HepG2 (cell line): ENCODE data around the gene EIF5. TPM values are rescaled to one million over a fixed set of nuclear protein-coding genes. Genes with fewer than 3 reads are reported as not detected.
A peak's percentile ranks its signal among the peaks of the same experiment; 100 is the strongest.

Experiments used
- ATAC-seq: fragments of 200-7000 bp; cut with Tn5 transposase; 3 replicates; pipeline ENCODE4 v1.9.1; 2020; ENCODE audit warnings: mild to moderate bottlenecking, moderate library complexity
- BruUV-seq: library from RNA; stranded (reverse); fragments of 400-500 nt; replicated peaks from 2 replicates; lab custom pipeline; 2021; lab: Mats Ljungman, UMichigan
- CTCF ChIA-PET: fragments of 300-600 bp; formaldehyde crosslinking; extraction: SDS; loops from one replicate; lab custom pipeline; 2021; ENCODE audit warnings: low total read pairs, inconsistent platforms, low intra/inter-chr PET ratio; lab: Yijun Ruan, JAX
- POLR2A ChIA-PET: fragments of 350-600 bp; sonication (Branson Sonifier 250); formaldehyde crosslinking; loops from one replicate; lab custom pipeline; 2020; ENCODE audit warnings: antibody characterized with exemption, inconsistent platforms; lab: Yijun Ruan, JAX
- DNase-seq: peaks from one replicate; pipeline ENCODE4 v3.0.0-alpha.2; 2015; ENCODE audit warnings: low spot score
- FAIRE-seq: peaks from 3 replicates; lab custom pipeline; 2011; peaks lifted over from hg19 to GRCh38; lab: Jason Lieb, UNC
- H2AFZ ChIP-seq: one replicate; pipeline ENCODE4 v1.6.1; 2011; ENCODE audit warnings: low read length, inconsistent platforms
- H3K27ac ChIP-seq: fragments of 300-600 bp; 3 replicates; pipeline ENCODE4 v1.8.0; 2011; ENCODE audit warnings: mixed run types, mild to moderate bottlenecking, mixed read lengths, low read length, inconsistent platforms; ENCODE audit not compliant: insufficient read depth; ENCODE audit errors: extremely low read length
- H3K27me3 ChIP-seq, 2 experiments: fragments of 200-600 bp in 1 of 2; 2 replicates in 1 of 2; 3 replicates in 1 of 2; pipeline versions ENCODE4 v1.6.0 to v1.8.0; 2011; ENCODE audit warnings: low read length in 2 of 2, mild to moderate bottlenecking in 2 of 2, moderate library complexity in 2 of 2, inconsistent platforms in 1 of 2; ENCODE audit not compliant: insufficient read depth in 2 of 2, control insufficient read depth in 1 of 2
- H3K36me3 ChIP-seq, 2 experiments: fragments of 200-600 bp in 1 of 2; replicated peaks in 1 of 2; 2 replicates in 1 of 2; 3 replicates in 1 of 2; pipeline versions ENCODE4 v1.5.1 to v1.8.0; 2011; ENCODE audit warnings: low read length in 2 of 2, inconsistent platforms in 1 of 2; ENCODE audit not compliant: insufficient read depth in 2 of 2, control insufficient read depth in 1 of 2
- H3K4me1 ChIP-seq: 2 replicates; pipeline ENCODE4 v1.5.1; 2012; ENCODE audit warnings: low read length, inconsistent platforms; ENCODE audit not compliant: insufficient read depth
- H3K4me2 ChIP-seq: 2 replicates; pipeline ENCODE4 v1.6.0; 2011; ENCODE audit warnings: low read depth, low read length, inconsistent platforms
- H3K4me3 ChIP-seq, 3 experiments: fragments of 200-600 bp in 1 of 3; sonication (generic), shearing (Covaris generic) in 1 of 3; replicated peaks in 1 of 3; 2 replicates each; pipeline ENCODE4 v1.5.1; 2011 to 2016; ENCODE audit warnings: low read length in 3 of 3, inconsistent platforms in 2 of 3, low read depth in 2 of 3, mild to moderate bottlenecking in 2 of 3, control low read depth in 1 of 3, mixed read lengths in 1 of 3; ENCODE audit not compliant: insufficient read depth in 1 of 3
- H3K79me2 ChIP-seq: one replicate; pipeline ENCODE4 v1.6.1; 2011; ENCODE audit warnings: low read length, inconsistent platforms; ENCODE audit not compliant: insufficient read depth
- H3K9ac ChIP-seq: 2 replicates; pipeline ENCODE4 v1.6.0; 2011; ENCODE audit warnings: mild to moderate bottlenecking, low read depth, low read length, inconsistent platforms; ENCODE audit not compliant: insufficient read depth
- H3K9me3 ChIP-seq: 2 replicates; pipeline ENCODE4 v1.5.1; 2012; ENCODE audit warnings: mild to moderate bottlenecking, low read length
- H4K20me1 ChIP-seq: 2 replicates; pipeline ENCODE4 v1.6.0; 2011; ENCODE audit warnings: inconsistent platforms, mild to moderate bottlenecking, low read length, moderate library complexity; ENCODE audit not compliant: insufficient read depth
- CCAR2 ChIP-seq: fragments of 200-400 bp; formaldehyde crosslinking; optimal IDR thresholded peaks from 2 replicates; pipeline ENCODE3; 2018; ENCODE audit warnings: low read depth, mild to moderate bottlenecking, low read length, moderate library complexity
- ELF4 ChIP-seq: sonication (generic); formaldehyde crosslinking; IDR thresholded peaks from 2 replicates; pipeline ENCODE4 v1.5.0; 2020; ENCODE audit warnings: missing genetic modification reagents, mild to moderate bottlenecking, moderate library complexity, borderline replicate concordance
- FOXA1 ChIP-seq, 2 experiments: fragments of 450-650 bp in 1 of 2; sonication (generic) in 1 of 2; formaldehyde crosslinking in 1 of 2; IDR thresholded peaks; 2 replicates each; pipeline versions ENCODE4 v1.4.0 to v1.6.1; 2016 to 2020; ENCODE audit warnings: missing genetic modification reagents in 1 of 2
- FOXA3 ChIP-seq: IDR thresholded peaks from 2 replicates; pipeline ENCODE4 v1.6.1; 2016; ENCODE audit warnings: missing genetic modification reagents, missing compliant biosample characterization
- FOXP1 ChIP-seq, 2 experiments: fragments of 450-650 bp in 1 of 2; IDR thresholded peaks; 2 replicates each; pipeline ENCODE4 v1.6.1; 2017 to 2018; ENCODE audit warnings: antibody characterized with exemption in 1 of 2
- IRX3 ChIP-seq: sonication (generic); formaldehyde crosslinking; IDR thresholded peaks from 2 replicates; pipeline ENCODE4 v1.8.1; 2023; ENCODE audit warnings: mild to moderate bottlenecking, low read depth, missing genetic modification reagents, borderline replicate concordance
- KDM2A ChIP-seq: sonication (generic); formaldehyde crosslinking; IDR thresholded peaks from 2 replicates; pipeline ENCODE4 v1.4.0; 2020; ENCODE audit warnings: low read depth, missing genetic modification reagents, borderline replicate concordance
- PHF21A ChIP-seq: sonication (generic); formaldehyde crosslinking; IDR thresholded peaks from 2 replicates; pipeline ENCODE4 v1.5.0; 2020; ENCODE audit warnings: mild to moderate bottlenecking, missing genetic modification reagents
- PHF8 ChIP-seq: sonication (generic); formaldehyde crosslinking; IDR thresholded peaks from 2 replicates; pipeline ENCODE4 v1.5.0; 2020; ENCODE audit warnings: missing genetic modification reagents
- RARA ChIP-seq: IDR thresholded peaks from 2 replicates; pipeline ENCODE4 v1.6.1; 2016; ENCODE audit warnings: missing genetic modification reagents, missing compliant biosample characterization
- SMAD9 ChIP-seq: sonication (generic); formaldehyde crosslinking; IDR thresholded peaks from 2 replicates; pipeline ENCODE4 v1.5.1; 2020; ENCODE audit warnings: mild to moderate bottlenecking, missing genetic modification reagents
- SOX6 ChIP-seq, 2 experiments: fragments of 450-650 bp in 1 of 2; sonication (generic) in 1 of 2; formaldehyde crosslinking in 1 of 2; IDR thresholded peaks; 2 replicates each; pipeline versions ENCODE4 v1.4.0 to v1.6.1; 2017 to 2020; ENCODE audit warnings: antibody characterized with exemption in 1 of 2, mild to moderate bottlenecking in 1 of 2, missing genetic modification reagents in 1 of 2
- SRSF4 ChIP-seq: fragments of 200-400 bp; formaldehyde crosslinking; IDR thresholded peaks from one replicate; pipeline ENCODE4 v1.6.1; 2018; ENCODE audit warnings: mild to moderate bottlenecking, low read depth, low read length, moderate library complexity; ENCODE audit not compliant: poor library complexity, severe bottlenecking
- XRCC5 ChIP-seq: fragments of 200-400 bp; formaldehyde crosslinking; optimal IDR thresholded peaks from 2 replicates; pipeline ENCODE3; 2017; ENCODE audit warnings: mild to moderate bottlenecking, low read length
- ZFP36 ChIP-seq: fragments of 150-350 bp; IDR thresholded peaks from 2 replicates; pipeline ENCODE4 v1.6.1; 2018; ENCODE audit warnings: borderline replicate concordance, low read length, low read depth; ENCODE audit not compliant: partially characterized antibody
- ZFY ChIP-seq: sonication (generic); formaldehyde crosslinking; IDR thresholded peaks from 2 replicates; pipeline ENCODE4 v1.4.0; 2020; ENCODE audit warnings: missing genetic modification reagents
- ZNF530 ChIP-seq: sonication (generic); formaldehyde crosslinking; IDR thresholded peaks from 2 replicates; pipeline ENCODE4 v1.5.0; 2020; ENCODE audit warnings: low read depth, mild to moderate bottlenecking, missing genetic modification reagents
- ZNF720 ChIP-seq: sonication (generic); formaldehyde crosslinking; IDR thresholded peaks from 2 replicates; pipeline ENCODE4 v1.4.0; 2020; ENCODE audit warnings: missing genetic modification reagents
- WGBS: methylation state at CpG from one replicate; pipeline ENCODE4 v1.1.6; 2017; ENCODE audit warnings: low lambda C conversion rate; 5-methylcytosine and 5-hydroxymethylcytosine counted together
- in situ Hi-C: cut with HindIII; loops from 2 replicates; pipeline ENCODE4 v1.10.0; 2017; ENCODE audit warnings: low pct_unique_long_range_greater_than_20kb; ENCODE audit not compliant: extremely low pct_ligation_motif_present
- intact Hi-C: fragments of 100-400 bp; cut with micrococcal nuclease; formaldehyde crosslinking; loops from one replicate; pipeline ENCODE4 v1.10.0; 2022; ENCODE audit not compliant: unreplicated experiment
- polyA plus RNA-seq, 8 experiments: library from polyadenylated mRNA; depleted of rRNA in 3 of 8; stranded (reverse) in 7 of 8; unstranded in 1 of 8; fragments of >200 nt; fragmentation: Illumina TruSeq in 4 of 8; extraction: Trizol in 4 of 8; gene quantifications; 2 replicates each; pipeline versions ENCODE4 v1.2.1 to v1.2.3, GENCODE V29; 2011 to 2016; ENCODE audit warnings: low read depth in 4 of 8, missing spikeins in 1 of 8, mixed read lengths in 1 of 8; ENCODE audit not compliant: insufficient read depth in 1 of 8
- total RNA-seq, 5 experiments: library from RNA; depleted of rRNA; stranded (reverse); fragments of >200 nt; fragmentation: Illumina TruSeq; extraction: Trizol; gene quantifications; 2 replicates each; pipeline ENCODE4 v1.2.3, GENCODE V29; 2016; ENCODE audit warnings: low read depth in 1 of 5
- TF ChIP-seq, protein P1 (sequence below): sonication (generic); formaldehyde crosslinking; conservative IDR thresholded peaks from 2 replicates; pipeline ENCODE4 v1.8.0; 2022; ENCODE audit warnings: mild to moderate bottlenecking, moderate library complexity, missing genetic modification reagents
- TF ChIP-seq, protein P2 (sequence below): sonication (generic); formaldehyde crosslinking; IDR thresholded peaks from 2 replicates; pipeline ENCODE4 v1.4.0; 2020; ENCODE audit warnings: missing genetic modification reagents

The EIF5 gene
- total and polyA plus RNA-seq, 2 of the 13 experiments (the other 11 are each of a cell fraction or from before 2014, with no cell fraction given): 189 to 281 TPM

DNA sequence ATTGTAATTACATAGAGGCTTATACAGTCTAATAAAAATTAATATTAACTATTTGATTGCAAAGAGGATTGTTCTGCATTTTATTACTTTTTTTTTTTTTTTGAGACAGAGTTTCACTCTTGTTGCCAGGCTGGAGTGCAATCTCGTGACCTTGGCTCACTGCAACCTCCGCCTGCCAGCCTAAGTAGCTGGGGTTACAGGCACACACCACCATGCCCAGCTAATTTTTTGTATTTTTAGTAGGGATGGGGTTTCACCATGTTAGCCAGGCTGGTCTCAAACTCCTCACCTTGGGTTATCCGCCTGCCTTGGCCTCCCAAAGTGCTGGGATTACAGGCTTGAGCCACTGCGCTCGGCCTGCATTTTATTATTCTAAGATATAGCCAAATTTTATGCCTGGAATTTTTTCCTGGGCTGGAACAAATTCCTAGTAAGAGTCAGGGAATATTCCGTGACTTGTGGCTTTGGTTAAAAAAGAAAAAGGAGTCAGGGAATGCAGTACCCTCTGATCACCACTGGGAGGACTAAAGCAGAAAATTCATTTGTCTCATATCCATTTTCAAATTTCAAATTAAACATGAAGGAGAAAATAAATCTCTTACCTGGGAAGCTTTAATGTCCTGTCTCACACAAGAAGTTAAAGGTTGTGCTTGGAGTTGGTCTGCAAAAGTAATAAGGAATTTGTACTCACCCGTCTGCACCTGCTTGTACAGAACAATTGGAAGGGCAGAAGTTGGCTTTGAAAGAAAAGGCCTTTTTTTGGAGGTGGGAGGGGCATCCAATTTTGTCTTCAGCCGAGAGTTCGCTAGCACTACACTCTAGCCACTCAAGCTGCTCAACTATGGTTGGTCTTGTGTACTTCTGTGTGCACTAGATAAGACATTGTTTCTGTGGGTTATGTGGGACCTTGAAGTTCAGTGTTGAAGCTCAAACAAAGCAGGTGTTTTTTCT lies 59.9 kb downstream of the EIF5 start:
- Histone ChIP-seq H3K79me2 (peaks cover 87% of the 10 kb centered on the region), H3K9me3 (no peaks in the 10 kb centered on the region), H4K20me1 (peaks cover 61% of the 10 kb centered on the region), H3K36me3 (no peaks in the 10 kb centered on the region), H3K4me2 (peak overlapping the region; percentile 49), H3K27me3 (no peaks in the 10 kb centered on the region), H3K9ac (no peak overlapping the region), H3K27ac (no peak overlapping the region), H3K4me1 (peaks cover 49% of the 10 kb centered on the region), H2AFZ (no peak overlapping the region), H3K4me3 (no peak overlapping the region; a peak in 1 of 6 replicates)
- in situ Hi-C loops (no loop called here), intact Hi-C loops (no loop called here)
- WGBS: 63% methylated on average over 9 of the region's 9 CpGs
- POLR2A ChIA-PET: no interaction called here
- BruUV-seq: no TSS peak
- peak; percentile 45 for ATAC-seq
- no peak for DNase-seq
- CTCF ChIA-PET: no interaction called here
- no peak for FAIRE-seq
- TF ChIP-seq ZNF720 (CRISPR knock-in tag): no peak
- TF ChIP-seq RARA (CRISPR knock-in tag): no peak
- TF ChIP-seq ZNF530 (CRISPR knock-in tag): no peak
- TF ChIP-seq, protein P1, sequence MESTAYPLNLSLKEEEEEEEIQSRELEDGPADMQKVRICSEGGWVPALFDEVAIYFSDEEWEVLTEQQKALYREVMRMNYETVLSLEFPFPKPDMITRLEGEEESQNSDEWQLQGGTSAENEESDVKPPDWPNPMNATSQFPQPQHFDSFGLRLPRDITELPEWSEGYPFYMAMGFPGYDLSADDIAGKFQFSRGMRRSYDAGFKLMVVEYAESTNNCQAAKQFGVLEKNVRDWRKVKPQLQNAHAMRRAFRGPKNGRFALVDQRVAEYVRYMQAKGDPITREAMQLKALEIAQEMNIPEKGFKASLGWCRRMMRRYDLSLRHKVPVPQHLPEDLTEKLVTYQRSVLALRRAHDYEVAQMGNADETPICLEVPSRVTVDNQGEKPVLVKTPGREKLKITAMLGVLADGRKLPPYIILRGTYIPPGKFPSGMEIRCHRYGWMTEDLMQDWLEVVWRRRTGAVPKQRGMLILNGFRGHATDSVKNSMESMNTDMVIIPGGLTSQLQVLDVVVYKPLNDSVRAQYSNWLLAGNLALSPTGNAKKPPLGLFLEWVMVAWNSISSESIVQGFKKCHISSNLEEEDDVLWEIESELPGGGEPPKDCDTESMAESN: 0 out of 2 replicates have a peak, but pooled peaks have one; percentile 30
- TF ChIP-seq SMAD9 (CRISPR knock-in tag): no peak
- no peak for TF ChIP-seq CCAR2
- TF ChIP-seq SOX6 (IDR thresholded peaks at IDR 0.05): no peak
- TF ChIP-seq SOX6 (CRISPR knock-in tag; IDR thresholded peaks at IDR 0.05): peak; percentile 35
- no peak for TF ChIP-seq PHF8 (CRISPR knock-in tag)
- TF ChIP-seq SRSF4: no peak
- TF ChIP-seq XRCC5: no peak
- TF ChIP-seq PHF21A: 0 out of 2 replicates have a peak, but pooled peaks have one; percentile 42
- no peak for TF ChIP-seq ZFP36
- TF ChIP-seq FOXP1 (IDR thresholded peaks at IDR 0.05): no peak
- peak; percentile 47 for TF ChIP-seq FOXP1 (CRISPR knock-in tag; IDR thresholded peaks at IDR 0.05)
- TF ChIP-seq, protein P2, sequence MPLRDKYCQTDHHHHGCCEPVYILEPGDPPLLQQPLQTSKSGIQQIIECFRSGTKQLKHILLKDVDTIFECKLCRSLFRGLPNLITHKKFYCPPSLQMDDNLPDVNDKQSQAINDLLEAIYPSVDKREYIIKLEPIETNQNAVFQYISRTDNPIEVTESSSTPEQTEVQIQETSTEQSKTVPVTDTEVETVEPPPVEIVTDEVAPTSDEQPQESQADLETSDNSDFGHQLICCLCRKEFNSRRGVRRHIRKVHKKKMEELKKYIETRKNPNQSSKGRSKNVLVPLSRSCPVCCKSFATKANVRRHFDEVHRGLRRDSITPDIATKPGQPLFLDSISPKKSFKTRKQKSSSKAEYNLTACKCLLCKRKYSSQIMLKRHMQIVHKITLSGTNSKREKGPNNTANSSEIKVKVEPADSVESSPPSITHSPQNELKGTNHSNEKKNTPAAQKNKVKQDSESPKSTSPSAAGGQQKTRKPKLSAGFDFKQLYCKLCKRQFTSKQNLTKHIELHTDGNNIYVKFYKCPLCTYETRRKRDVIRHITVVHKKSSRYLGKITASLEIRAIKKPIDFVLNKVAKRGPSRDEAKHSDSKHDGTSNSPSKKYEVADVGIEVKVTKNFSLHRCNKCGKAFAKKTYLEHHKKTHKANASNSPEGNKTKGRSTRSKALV (CRISPR knock-in tag): no peak
- TF ChIP-seq FOXA1 (IDR thresholded peaks at IDR 0.05): no peak
- peak; percentile 47; the same call in 1 of the 2 replicates for TF ChIP-seq FOXA1 (CRISPR knock-in tag; IDR thresholded peaks at IDR 0.05)
- TF ChIP-seq ZFY (CRISPR knock-in tag): no peak
- TF ChIP-seq FOXA3 (CRISPR knock-in tag): 0 out of 2 replicates have a peak, but pooled peaks have one; percentile 32
- TF ChIP-seq IRX3 (CRISPR knock-in tag): no peak
- TF ChIP-seq ELF4 (CRISPR knock-in tag): no peak
- no peak for TF ChIP-seq KDM2A (CRISPR knock-in tag)
